ENCODE measurements around the gene LRRK2. TPM values are rescaled to one million over a fixed set of nuclear protein-coding genes. Genes with fewer than 3 reads are reported as not detected.

Gene LRRK2
- total RNA-seq (2022), result 0.73 and 2.0 TPM in 2 replicates
- percentile 29 among the genes with signal in this experiment for Bru-seq, nascent RNA
- BruChase-seq, experiment 1, labeled RNA remaining after a 6-hour chase, result percentile 17 among the genes with signal in this experiment
- percentile 16 among the genes with signal in this experiment for BruChase-seq, experiment 2, labeled RNA remaining after a 2-hour chase
- long read RNA-seq, result 0 reads

GRCh38 chr12:40224439-40225291, at the start of gene LRRK2:
Gene LRRK2 (plus strand): TSS chr12:40224997. CDS start chr12:40225132, 135 bp downstream.
- BruUV-seq (replicated peaks), result no TSS peak
- Mint-ChIP-seq H3K4me3 (ENCODE audit: low read depth, unreplicated experiment) (peak within 1 kb of the TSS; percentile 73), H3K27me3 (ENCODE audit: unreplicated experiment) (no peaks in the 10 kb centered on the region), H3K9me3 (ENCODE audit: low read depth, unreplicated experiment) (peaks cover 2% of the 10 kb centered on the region), H3K4me1 (ENCODE audit: low read depth, unreplicated experiment) (peaks cover 24% of the 10 kb centered on the region), H3K27ac (ENCODE audit: unreplicated experiment) (peak within 1 kb of the TSS; percentile 54), H3K36me3 (ENCODE audit: insufficient read depth, unreplicated experiment) (peaks cover 7% of the 10 kb centered on the region)
- CTCF ChIA-PET, result no interaction called here
- TF ChIP-seq, protein P1, sequence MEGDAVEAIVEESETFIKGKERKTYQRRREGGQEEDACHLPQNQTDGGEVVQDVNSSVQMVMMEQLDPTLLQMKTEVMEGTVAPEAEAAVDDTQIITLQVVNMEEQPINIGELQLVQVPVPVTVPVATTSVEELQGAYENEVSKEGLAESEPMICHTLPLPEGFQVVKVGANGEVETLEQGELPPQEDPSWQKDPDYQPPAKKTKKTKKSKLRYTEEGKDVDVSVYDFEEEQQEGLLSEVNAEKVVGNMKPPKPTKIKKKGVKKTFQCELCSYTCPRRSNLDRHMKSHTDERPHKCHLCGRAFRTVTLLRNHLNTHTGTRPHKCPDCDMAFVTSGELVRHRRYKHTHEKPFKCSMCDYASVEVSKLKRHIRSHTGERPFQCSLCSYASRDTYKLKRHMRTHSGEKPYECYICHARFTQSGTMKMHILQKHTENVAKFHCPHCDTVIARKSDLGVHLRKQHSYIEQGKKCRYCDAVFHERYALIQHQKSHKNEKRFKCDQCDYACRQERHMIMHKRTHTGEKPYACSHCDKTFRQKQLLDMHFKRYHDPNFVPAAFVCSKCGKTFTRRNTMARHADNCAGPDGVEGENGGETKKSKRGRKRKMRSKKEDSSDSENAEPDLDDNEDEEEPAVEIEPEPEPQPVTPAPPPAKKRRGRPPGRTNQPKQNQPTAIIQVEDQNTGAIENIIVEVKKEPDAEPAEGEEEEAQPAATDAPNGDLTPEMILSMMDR (IDR thresholded peaks at IDR 0.05; ENCODE audit: unreplicated experiment), result no peak
- DNase-seq, result peak; percentile 36
- intact Hi-C loops (cut with micrococcal nuclease; ENCODE audit: unreplicated experiment), result loop anchor here (5.0 kb wide), 1 partner anchor 78 kb away; no protein-coding TSS in a partner anchor

- TF ChIP-seq, protein P1 (IDR thresholded peaks at IDR 0.05; ENCODE audit: unreplicated experiment), result no peak
- Mint-ChIP-seq H3K4me3 (ENCODE audit: low read depth, unreplicated experiment) (no peak overlapping the region), H3K27me3 (ENCODE audit: unreplicated experiment) (no peaks in the 10 kb centered on the region)
Observed at GRCh38 chr12:40175045-40175444, 49.8 kb upstream of the LRRK2 start.

GRCh38 chr12:40175489-40175888, 49.3 kb upstream of the LRRK2 start:
- no TSS peak for BruUV-seq (replicated peaks)
- no peak overlapping the region for H3K4me3 Mint-ChIP-seq (ENCODE audit: low read depth, unreplicated experiment)
- H3K27ac Mint-ChIP-seq (ENCODE audit: unreplicated experiment), result no peak overlapping the region
- peaks cover 4% of the 10 kb centered on the region for H3K9me3 Mint-ChIP-seq (ENCODE audit: low read depth, unreplicated experiment)
- TF ChIP-seq, protein P1 (IDR thresholded peaks at IDR 0.05; ENCODE audit: unreplicated experiment), result no peak
- CTCF ChIA-PET, result no interaction called here
- intact Hi-C loops (cut with micrococcal nuclease; ENCODE audit: unreplicated experiment), result no loop called here
- no peaks in the 10 kb centered on the region for H3K36me3 Mint-ChIP-seq (ENCODE audit: insufficient read depth, unreplicated experiment)
- DNase-seq, result no peak
- H3K27me3 Mint-ChIP-seq (ENCODE audit: unreplicated experiment), result no peaks in the 10 kb centered on the region
- H3K4me1 Mint-ChIP-seq (ENCODE audit: low read depth, unreplicated experiment), result no peaks in the 10 kb centered on the region

More at GRCh38 chr12:40175045-40175444, 49.8 kb upstream of the LRRK2 start:
- CTCF ChIA-PET, result no interaction called here
- BruUV-seq (replicated peaks), result no TSS peak
- no peaks in the 10 kb centered on the region for H3K36me3 Mint-ChIP-seq (ENCODE audit: insufficient read depth, unreplicated experiment)
- no peak overlapping the region for H3K27ac Mint-ChIP-seq (ENCODE audit: unreplicated experiment)
- no peak for DNase-seq
- intact Hi-C loops (cut with micrococcal nuclease; ENCODE audit: unreplicated experiment), result no loop called here
- no peaks in the 10 kb centered on the region for H3K4me1 Mint-ChIP-seq (ENCODE audit: low read depth, unreplicated experiment)
- peaks cover 4% of the 10 kb centered on the region for H3K9me3 Mint-ChIP-seq (ENCODE audit: low read depth, unreplicated experiment)

- intact Hi-C loops (cut with micrococcal nuclease; ENCODE audit: unreplicated experiment), result no loop called here
- Mint-ChIP-seq H3K9me3 (ENCODE audit: low read depth, unreplicated experiment) (peaks cover 4% of the 10 kb centered on the region), H3K36me3 (ENCODE audit: insufficient read depth, unreplicated experiment) (no peaks in the 10 kb centered on the region), H3K4me1 (ENCODE audit: low read depth, unreplicated experiment) (no peaks in the 10 kb centered on the region), H3K4me3 (ENCODE audit: low read depth, unreplicated experiment) (no peak overlapping the region), H3K27me3 (ENCODE audit: unreplicated experiment) (no peaks in the 10 kb centered on the region), H3K27ac (ENCODE audit: unreplicated experiment) (no peak overlapping the region)
- TF ChIP-seq, protein P1 (IDR thresholded peaks at IDR 0.05; ENCODE audit: unreplicated experiment), result no peak
- no peak for DNase-seq
- BruUV-seq (replicated peaks), result no TSS peak
- CTCF ChIA-PET, result no interaction called here
Observed at GRCh38 chr12:40178701-40179100, 46.1 kb upstream of the LRRK2 start.

Data from Calu3 (cell line).